Activated effector memory CD4-positive, alpha-beta T cell treated with Interleukin-2 at 50 U/mL for 16 hours (primary cell): ENCODE data around the gene ZNF107.
"Not testable (repeated sequence)": the region's sequence is repeated elsewhere in the genome, so short reads cannot be mapped to it uniquely, and the experiment has no call there.

ENCODE experiments used
- DNase-seq: peaks from one replicate; pipeline ENCODE4 v3.0.0-alpha.2; 2020

ZNF107 gene

DNA sequence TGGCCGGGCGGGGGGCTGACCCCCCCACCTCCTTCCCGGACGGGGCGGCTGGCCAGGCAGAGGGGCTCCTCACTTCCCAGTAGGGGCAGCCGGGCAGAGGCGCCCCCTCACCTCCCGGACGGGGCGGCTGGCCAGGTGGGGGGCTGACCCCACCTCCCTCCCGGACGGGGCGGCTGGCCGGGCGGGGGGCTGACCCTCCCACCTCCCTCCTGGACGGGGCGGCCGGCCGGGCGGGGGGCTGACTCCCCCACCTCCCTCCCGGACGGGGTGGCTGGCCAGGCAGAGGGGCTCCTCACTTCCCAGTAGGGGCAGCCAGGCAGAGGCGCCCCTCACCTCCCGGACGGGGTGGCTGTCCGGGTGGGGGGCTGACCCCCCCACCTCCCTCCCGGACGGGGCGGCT lies 72.5 kb downstream of the ZNF107 start:
- DNase-seq: not testable (repeated sequence)

GRCh38 chr7:64738953-64739352 lies 73.0 kb downstream of the ZNF107 start:
- DNase-seq: not testable (repeated sequence)

DNA sequence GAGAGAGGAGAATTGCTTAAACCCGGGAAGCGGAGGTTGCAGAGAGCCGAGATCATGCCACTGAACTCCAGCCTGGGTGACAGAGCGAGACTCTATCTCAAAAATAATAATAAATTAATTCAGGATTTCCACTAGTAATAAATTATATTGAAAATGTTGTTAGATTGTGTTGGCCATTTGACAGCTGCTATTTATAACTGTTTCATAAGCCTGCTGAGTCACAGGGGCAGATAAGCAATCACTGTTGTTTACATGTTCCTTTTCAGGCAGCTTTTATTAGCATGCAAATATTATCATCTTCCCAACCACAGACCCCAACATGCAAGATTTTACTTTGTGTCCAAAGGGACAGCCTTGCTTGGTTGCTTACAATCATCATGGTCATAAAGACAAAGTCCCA lies 78.7 kb downstream of the ZNF107 start:
- no peak for DNase-seq

- no peak for DNase-seq
These were observed 81.9 kb downstream of the ZNF107 start for GRCh38 chr7:64747802-64748201.

- DNase-seq: no peak
These were observed 87.1 kb downstream of the ZNF107 start for GRCh38 chr7:64753032-64753431.

- DNase-seq: no peak
These were observed 89.9 kb downstream of the ZNF107 start for GRCh38 chr7:64755865-64756264.

DNA sequence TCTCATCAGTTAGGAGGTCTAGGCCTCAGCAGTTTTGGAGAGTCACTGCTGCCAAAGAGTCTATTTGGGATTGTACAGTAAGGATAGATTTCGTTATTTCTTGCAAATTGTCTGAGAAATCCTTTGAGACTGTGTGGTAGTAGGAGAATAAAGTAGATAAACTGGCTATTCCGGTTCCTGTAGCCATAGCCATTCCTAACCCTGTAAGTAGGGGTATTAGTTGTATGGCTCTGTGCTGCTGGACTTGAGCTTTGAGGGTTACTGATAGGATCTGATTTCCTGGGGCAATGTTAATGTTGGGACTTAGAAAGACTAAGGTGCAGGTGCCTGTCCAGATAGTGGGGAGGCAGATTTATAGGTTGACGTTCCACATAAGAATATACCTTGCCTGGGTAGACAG lies 92.2 kb downstream of the ZNF107 start:
- DNase-seq: no peak
